ENCODE results near the gene USH2A. TPM values are rescaled to one million over a fixed set of nuclear protein-coding genes. Genes with fewer than 3 reads are reported as not detected.

Gene USH2A
- total RNA-seq, 1 donor from 2014 or later: 0.02 TPM

- peak overlapping the region; percentile 6 for H2AFZ ChIP-seq (ENCODE audit: low read depth, low read length)
- peak overlapping the region; percentile 40 for H3K9ac ChIP-seq (ENCODE audit: low read length)
- H3K4me3 ChIP-seq (ENCODE audit: insufficient read depth, low read depth, low read length): peak overlapping the region; percentile 21
- Mint-ChIP-seq H3K27ac (ENCODE audit: unreplicated experiment) (no peak overlapping the region), H3K4me3 (ENCODE audit: unreplicated experiment) (no peak overlapping the region), H3K36me3 (ENCODE audit: low read depth, unreplicated experiment) (no peaks in the 10 kb centered on the region), H3K4me1 (ENCODE audit: low read depth, unreplicated experiment) (no peaks in the 10 kb centered on the region), H3K27me3 (ENCODE audit: low read depth, unreplicated experiment) (no peaks in the 10 kb centered on the region), H3K9me3 (ENCODE audit: unreplicated experiment) (no peaks in the 10 kb centered on the region)
- H3K79me2 ChIP-seq (ENCODE audit: insufficient read depth, low read length): no peaks in the 10 kb centered on the region
- no peaks in the 10 kb centered on the region for H4K20me1 ChIP-seq (ENCODE audit: insufficient read depth, low read length)
- peak overlapping the region; percentile 80 for H3K4me2 ChIP-seq (ENCODE audit: low read length)
- DNase-seq (ENCODE audit: low read depth) (peak; percentile 65), FAIRE-seq (no peak)
- H3K36me3 ChIP-seq (ENCODE audit: insufficient read depth, low read length): no peaks in the 10 kb centered on the region
- no peak for TF ChIP-seq CTCF (IDR thresholded peaks at IDR 0.05; ENCODE audit: insufficient read depth, low read depth, low read length)
- no peak for TF ChIP-seq EZH2 (IDR thresholded peaks at IDR 0.05; ENCODE audit: insufficient read depth, low read length)
- no peaks in the 10 kb centered on the region for H3K27me3 ChIP-seq (ENCODE audit: insufficient read depth, low read length)
- H3K27ac ChIP-seq (ENCODE audit: low read depth, low read length): no peak overlapping the region
- H3K4me1 ChIP-seq (ENCODE audit: insufficient read depth, low read length): peaks cover 11% of the 10 kb centered on the region
- no peaks in the 10 kb centered on the region for H3K9me3 ChIP-seq (ENCODE audit: insufficient read depth, low read depth, low read length)
Measured at GRCh38 chr1:215636258-215636965, 786.8 kb downstream of the USH2A start.

- H3K4me1 Mint-ChIP-seq (ENCODE audit: low read depth, unreplicated experiment): no peaks in the 10 kb centered on the region
- no peak overlapping the region for H3K27ac ChIP-seq (ENCODE audit: low read depth, low read length)
- no peaks in the 10 kb centered on the region for H3K27me3 ChIP-seq (ENCODE audit: insufficient read depth, low read length)
- no peaks in the 10 kb centered on the region for H3K27me3 Mint-ChIP-seq (ENCODE audit: low read depth, unreplicated experiment)
- no peaks in the 10 kb centered on the region for H3K36me3 Mint-ChIP-seq (ENCODE audit: low read depth, unreplicated experiment)
- TF ChIP-seq EZH2 (IDR thresholded peaks at IDR 0.05; ENCODE audit: insufficient read depth, low read length): no peak
- no peak for TF ChIP-seq CTCF (IDR thresholded peaks at IDR 0.05; ENCODE audit: insufficient read depth, low read depth, low read length)
- no peaks in the 10 kb centered on the region for H3K79me2 ChIP-seq (ENCODE audit: insufficient read depth, low read length)
- no peaks in the 10 kb centered on the region for H3K36me3 ChIP-seq (ENCODE audit: insufficient read depth, low read length)
- no peak overlapping the region for H3K4me3 ChIP-seq (ENCODE audit: insufficient read depth, low read depth, low read length)
- H3K9ac ChIP-seq (ENCODE audit: low read length): no peak overlapping the region
- DNase-seq (ENCODE audit: low read depth): no peak
- H2AFZ ChIP-seq (ENCODE audit: low read depth, low read length): no peak overlapping the region
- no peak overlapping the region for H3K4me2 ChIP-seq (ENCODE audit: low read length)
- H3K9me3 Mint-ChIP-seq (ENCODE audit: unreplicated experiment): no peaks in the 10 kb centered on the region
- peaks cover 11% of the 10 kb centered on the region for H3K4me1 ChIP-seq (ENCODE audit: insufficient read depth, low read length)
- no peaks in the 10 kb centered on the region for H4K20me1 ChIP-seq (ENCODE audit: insufficient read depth, low read length)
- H3K9me3 ChIP-seq (ENCODE audit: insufficient read depth, low read depth, low read length): no peaks in the 10 kb centered on the region
- no peak for FAIRE-seq
- no peak overlapping the region for H3K4me3 Mint-ChIP-seq (ENCODE audit: unreplicated experiment)
- H3K27ac Mint-ChIP-seq (ENCODE audit: unreplicated experiment): no peak overlapping the region
Measured at GRCh38 chr1:215635827-215636226, 787.4 kb downstream of the USH2A start.

- Mint-ChIP-seq H3K4me3 (ENCODE audit: unreplicated experiment) (no peak overlapping the region), H3K27ac (ENCODE audit: unreplicated experiment) (no peak overlapping the region), H3K36me3 (ENCODE audit: low read depth, unreplicated experiment) (no peaks in the 10 kb centered on the region), H3K4me1 (ENCODE audit: low read depth, unreplicated experiment) (no peaks in the 10 kb centered on the region), H3K9me3 (ENCODE audit: unreplicated experiment) (no peaks in the 10 kb centered on the region), H3K27me3 (ENCODE audit: low read depth, unreplicated experiment) (no peaks in the 10 kb centered on the region)
- Histone ChIP-seq H3K4me3 (ENCODE audit: insufficient read depth, low read depth, low read length) (no peak overlapping the region), H3K4me2 (ENCODE audit: low read length) (no peak overlapping the region), H3K4me1 (ENCODE audit: insufficient read depth, low read length) (peaks cover 2% of the 10 kb centered on the region), H3K27me3 (ENCODE audit: insufficient read depth, low read length) (no peaks in the 10 kb centered on the region), H4K20me1 (ENCODE audit: insufficient read depth, low read length) (no peaks in the 10 kb centered on the region), H3K36me3 (ENCODE audit: insufficient read depth, low read length) (no peaks in the 10 kb centered on the region), H3K9ac (ENCODE audit: low read length) (no peak overlapping the region), H3K79me2 (ENCODE audit: insufficient read depth, low read length) (no peaks in the 10 kb centered on the region), H3K27ac (ENCODE audit: low read depth, low read length) (no peak overlapping the region), H2AFZ (ENCODE audit: low read depth, low read length) (no peak overlapping the region), H3K9me3 (ENCODE audit: insufficient read depth, low read depth, low read length) (no peaks in the 10 kb centered on the region)
- TF ChIP-seq CTCF (IDR thresholded peaks at IDR 0.05; ENCODE audit: insufficient read depth, low read depth, low read length): no peak
- TF ChIP-seq EZH2 (IDR thresholded peaks at IDR 0.05; ENCODE audit: insufficient read depth, low read length): no peak
- FAIRE-seq (no peak), DNase-seq (ENCODE audit: low read depth) (no peak)
Measured at GRCh38 chr1:215631489-215631888, 791.8 kb downstream of the USH2A start.
